HUES64 (cell line): Measurements from ENCODE around the gene MECR.

Experiments used
- H3K27ac ChIP-seq: 2 replicates; pipeline ENCODE4 v1.7.0; 2013; ENCODE audit warnings: low read depth, low read length, inconsistent platforms
- H3K27me3 ChIP-seq: 2 replicates; pipeline ENCODE4 v1.6.1; 2013; ENCODE audit warnings: mild to moderate bottlenecking, low read length; ENCODE audit not compliant: insufficient read depth
- H3K36me3 ChIP-seq: 2 replicates; pipeline ENCODE4 v1.6.1; 2013; ENCODE audit warnings: mild to moderate bottlenecking, low read length; ENCODE audit not compliant: insufficient read depth
- H3K4me1 ChIP-seq: 2 replicates; pipeline ENCODE4 v1.6.1; 2013; ENCODE audit warnings: mild to moderate bottlenecking, low read length, moderate library complexity; ENCODE audit not compliant: insufficient read depth
- H3K4me3 ChIP-seq: 2 replicates; pipeline ENCODE4 v1.5.1; 2013; ENCODE audit warnings: mild to moderate bottlenecking, low read length, moderate library complexity
- H3K9ac ChIP-seq: 2 replicates; pipeline ENCODE4 v1.6.1; 2013; ENCODE audit warnings: mild to moderate bottlenecking, low read depth, low read length
- H3K9me3 ChIP-seq: 2 replicates; pipeline ENCODE4 v1.6.1; 2013; ENCODE audit warnings: low read depth, low read length; ENCODE audit not compliant: insufficient read depth
- WGBS: fragments of 150-250, 120-280 bp; methylation state at CpG from one replicate; pipeline ENCODE4 v1.1.7; 2013; ENCODE audit warnings: missing lambda C conversion rate; 5-methylcytosine and 5-hydroxymethylcytosine counted together

Gene MECR

DNA sequence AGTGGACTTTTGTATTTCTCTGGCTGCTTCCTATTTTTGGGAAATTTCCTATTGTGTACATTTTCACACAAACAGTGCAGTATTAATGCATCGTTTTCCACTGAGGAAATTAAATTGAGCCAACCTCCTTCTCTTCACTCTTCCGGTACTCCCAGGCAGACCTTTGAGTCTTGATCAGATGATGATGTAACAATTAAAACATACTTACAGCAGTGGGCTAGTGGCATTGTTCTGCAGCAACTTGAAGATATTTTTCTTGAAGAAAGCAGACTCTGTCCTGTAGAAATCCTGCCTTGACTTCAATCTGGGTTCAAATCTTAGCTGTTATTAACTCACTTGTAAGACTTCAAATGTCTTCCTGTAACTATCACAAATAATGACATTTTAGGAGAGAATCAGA is 88.0 kb downstream of the MECR start:
- H3K4me3 ChIP-seq: no peak overlapping the region
- H3K9ac ChIP-seq: no peak overlapping the region
- no peak overlapping the region for H3K27ac ChIP-seq
- H3K27me3 ChIP-seq: no peaks in the 10 kb centered on the region
- H3K4me1 ChIP-seq: no peaks in the 10 kb centered on the region
- 100% methylated on average over 2 of the region's 2 CpGs for WGBS
- H3K36me3 ChIP-seq: peaks cover 31% of the 10 kb centered on the region
- H3K9me3 ChIP-seq: no peaks in the 10 kb centered on the region
